Right lobe of liver (tissue), 4 donors: Measurements from ENCODE around the gene RNASET2.

Experiments
- POLR2A ChIP-seq: fragments of 450-650 bp; IDR thresholded peaks from one replicate; pipeline ENCODE4 v1.6.1; 2017; ENCODE audit warnings: antibody characterized with exemption, mild to moderate bottlenecking
- TF ChIP-seq, protein P1 (sequence below), 4 donors: fragments of 200-600 bp in 3 of 4; fragments of 450-650 bp in 1 of 4; IDR thresholded peaks; one replicate each; pipeline versions ENCODE4 v1.5.1 to v1.8.0; 2016 to 2022; ENCODE audit warnings: antibody characterized with exemption in 4 of 4, mild to moderate bottlenecking in 2 of 4
- donor health status: DM: no; HTN: no; CAD: no.
- donor health status: DM: no; HTN: no; CAD: no.
- donor health status: DM: no; HTN: yes; CAD: no.

DNA sequence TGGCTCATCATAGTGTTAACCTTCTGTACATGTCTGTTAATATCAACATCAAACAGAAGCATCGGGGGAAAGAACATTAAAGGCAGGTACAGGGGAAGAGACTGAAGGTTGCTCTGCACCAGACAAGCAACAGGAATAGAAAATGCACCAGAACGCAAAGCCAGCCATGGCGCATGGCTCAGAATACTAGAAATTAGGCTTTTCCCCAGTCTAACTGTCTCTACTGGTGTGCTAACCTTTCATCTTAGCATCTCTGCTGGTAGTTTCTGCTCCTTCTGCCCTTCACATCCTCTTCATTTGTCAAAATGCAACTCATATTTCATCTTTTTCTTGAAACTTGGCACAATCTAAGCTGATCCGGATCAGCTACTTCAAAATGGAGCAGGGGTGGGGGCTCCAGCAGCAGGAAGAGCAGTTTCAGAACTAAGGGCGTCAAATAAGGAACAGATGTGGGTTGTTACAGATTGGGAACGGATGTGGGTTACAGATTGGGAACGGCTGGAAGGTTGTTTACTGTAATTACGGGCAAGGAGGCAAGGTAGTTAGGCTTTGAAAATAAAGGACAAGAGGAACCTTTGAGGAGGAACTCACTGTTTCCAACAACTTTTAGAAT, 13.1 kb upstream of the RNASET2 start:
- TF ChIP-seq, protein P1, sequence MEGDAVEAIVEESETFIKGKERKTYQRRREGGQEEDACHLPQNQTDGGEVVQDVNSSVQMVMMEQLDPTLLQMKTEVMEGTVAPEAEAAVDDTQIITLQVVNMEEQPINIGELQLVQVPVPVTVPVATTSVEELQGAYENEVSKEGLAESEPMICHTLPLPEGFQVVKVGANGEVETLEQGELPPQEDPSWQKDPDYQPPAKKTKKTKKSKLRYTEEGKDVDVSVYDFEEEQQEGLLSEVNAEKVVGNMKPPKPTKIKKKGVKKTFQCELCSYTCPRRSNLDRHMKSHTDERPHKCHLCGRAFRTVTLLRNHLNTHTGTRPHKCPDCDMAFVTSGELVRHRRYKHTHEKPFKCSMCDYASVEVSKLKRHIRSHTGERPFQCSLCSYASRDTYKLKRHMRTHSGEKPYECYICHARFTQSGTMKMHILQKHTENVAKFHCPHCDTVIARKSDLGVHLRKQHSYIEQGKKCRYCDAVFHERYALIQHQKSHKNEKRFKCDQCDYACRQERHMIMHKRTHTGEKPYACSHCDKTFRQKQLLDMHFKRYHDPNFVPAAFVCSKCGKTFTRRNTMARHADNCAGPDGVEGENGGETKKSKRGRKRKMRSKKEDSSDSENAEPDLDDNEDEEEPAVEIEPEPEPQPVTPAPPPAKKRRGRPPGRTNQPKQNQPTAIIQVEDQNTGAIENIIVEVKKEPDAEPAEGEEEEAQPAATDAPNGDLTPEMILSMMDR (IDR thresholded peaks at IDR 0.05), result no peak
- no peak for TF ChIP-seq POLR2A
